Neural progenitor cell (in vitro differentiated cells): ENCODE data around the gene RAPGEF2. TPM values are rescaled to one million over a fixed set of nuclear protein-coding genes. Genes with fewer than 3 reads are reported as not detected.
"Not testable (repeated sequence)": the region's sequence is repeated elsewhere in the genome, so short reads cannot be mapped to it uniquely, and the experiment has no call there.

Experiments used
- DNase-seq: peaks from one replicate; pipeline ENCODE4 v3.0.0-alpha.2; 2016; ENCODE audit warnings: low spot score
- H2AFZ ChIP-seq: fragments of 200-600 bp; sonication (generic); replicated peaks from 2 replicates; pipeline ENCODE4 v1.6.1; 2016; ENCODE audit warnings: antibody characterized with exemption
- H3F3A ChIP-seq: fragments of 200-600 bp; sonication (generic); 2 replicates; pipeline ENCODE4 v1.6.1; 2016; ENCODE audit warnings: antibody characterized with exemption, low read depth
- H3K27ac ChIP-seq: fragments of 200-600 bp; sonication (generic); 2 replicates; pipeline ENCODE4 v1.5.1; 2016; ENCODE audit warnings: mild to moderate bottlenecking
- H3K27me3 ChIP-seq: fragments of 200-600 bp; sonication (generic); 2 replicates; pipeline ENCODE4 v1.6.1; 2016; ENCODE audit warnings: mild to moderate bottlenecking, moderate library complexity
- H3K36me3 ChIP-seq: fragments of 200-600 bp; sonication (generic); 2 replicates; pipeline ENCODE4 v1.5.1; 2016
- H3K4me1 ChIP-seq: fragments of 200-600 bp; sonication (generic); 2 replicates; pipeline ENCODE4 v1.6.1; 2016; ENCODE audit warnings: mixed run types
- H3K4me2 ChIP-seq: fragments of 200-600 bp; sonication (generic); 2 replicates; pipeline ENCODE4 v1.6.1; 2016
- H3K4me3 ChIP-seq: fragments of 200-600 bp; sonication (generic); 2 replicates; pipeline ENCODE4 v1.5.1; 2016
- H3K79me2 ChIP-seq: fragments of 200-600 bp; sonication (generic); 2 replicates; pipeline ENCODE4 v1.6.1; 2016; ENCODE audit warnings: low read depth
- H3K9ac ChIP-seq: fragments of 200-600 bp; sonication (generic); 2 replicates; pipeline ENCODE4 v1.6.1; 2016
- H3K9me3 ChIP-seq: fragments of 200-600 bp; sonication (generic); 2 replicates; pipeline ENCODE4 v1.5.1; 2016; ENCODE audit warnings: low read depth
- H4K20me1 ChIP-seq: fragments of 200-600 bp; sonication (generic); 2 replicates; pipeline ENCODE4 v1.6.1; 2016; ENCODE audit warnings: low read depth
- H3K27ac Mint-ChIP-seq: 3 replicates; pipeline ENCODE4 v1.8.0; 2021; ENCODE audit warnings: mixed read lengths
- H3K27me3 Mint-ChIP-seq: 2 replicates; pipeline ENCODE4 v1.8.0; 2022; ENCODE audit warnings: low read depth, mild to moderate bottlenecking, inconsistent platforms, moderate library complexity, mixed read lengths; ENCODE audit not compliant: insufficient read depth
- H3K36me3 Mint-ChIP-seq: 3 replicates; pipeline ENCODE4 v1.8.0; 2021; ENCODE audit warnings: mixed read lengths
- H3K4me1 Mint-ChIP-seq: 3 replicates; pipeline ENCODE4 v1.8.0; 2021; ENCODE audit warnings: mixed read lengths
- H3K4me3 Mint-ChIP-seq: 3 replicates; pipeline ENCODE4 v1.8.0; 2021; ENCODE audit warnings: mild to moderate bottlenecking, moderate library complexity, mixed read lengths
- H3K9me3 Mint-ChIP-seq: 3 replicates; pipeline ENCODE4 v1.8.0; 2020; ENCODE audit warnings: mixed read lengths
- EZH2 ChIP-seq: fragments of 200-600 bp; sonication (generic); IDR thresholded peaks from 2 replicates; pipeline ENCODE4 v1.6.1; 2017; ENCODE audit warnings: antibody characterized with exemption, mild to moderate bottlenecking, moderate library complexity
- EZH2phosphoT487 ChIP-seq: fragments of 200-600 bp; sonication (generic); IDR thresholded peaks from 2 replicates; pipeline ENCODE4 v1.6.1; 2017; ENCODE audit warnings: antibody characterized with exemption
- total RNA-seq: library from RNA; depleted of rRNA; stranded (reverse); fragments of >200 nt; gene quantifications from 2 replicates; pipeline ENCODE4 v1.2.3, GENCODE V29; 2015; ENCODE audit warnings: low replicate concordance
- TF ChIP-seq, protein P1 (sequence below): fragments of 200-600 bp; sonication (generic); IDR thresholded peaks from 2 replicates; pipeline ENCODE4 v1.5.1; 2017; ENCODE audit warnings: antibody characterized with exemption, mild to moderate bottlenecking

The RAPGEF2 gene
- total RNA-seq, 1 donor from 2014 or later: 70.4 TPM

GRCh38 chr4:159108124-159108523 lies 5.2 kb downstream of the RAPGEF2 start:
- H4K20me1 ChIP-seq: peaks cover 64% of the 10 kb centered on the region
- H3K27me3 ChIP-seq: no peaks in the 10 kb centered on the region
- peaks cover 16% of the 10 kb centered on the region for H3K36me3 Mint-ChIP-seq

GRCh38 chr4:159110961-159111360 lies 8.1 kb downstream of the RAPGEF2 start:
- no peak for TF ChIP-seq EZH2phosphoT487
- TF ChIP-seq, protein P1, sequence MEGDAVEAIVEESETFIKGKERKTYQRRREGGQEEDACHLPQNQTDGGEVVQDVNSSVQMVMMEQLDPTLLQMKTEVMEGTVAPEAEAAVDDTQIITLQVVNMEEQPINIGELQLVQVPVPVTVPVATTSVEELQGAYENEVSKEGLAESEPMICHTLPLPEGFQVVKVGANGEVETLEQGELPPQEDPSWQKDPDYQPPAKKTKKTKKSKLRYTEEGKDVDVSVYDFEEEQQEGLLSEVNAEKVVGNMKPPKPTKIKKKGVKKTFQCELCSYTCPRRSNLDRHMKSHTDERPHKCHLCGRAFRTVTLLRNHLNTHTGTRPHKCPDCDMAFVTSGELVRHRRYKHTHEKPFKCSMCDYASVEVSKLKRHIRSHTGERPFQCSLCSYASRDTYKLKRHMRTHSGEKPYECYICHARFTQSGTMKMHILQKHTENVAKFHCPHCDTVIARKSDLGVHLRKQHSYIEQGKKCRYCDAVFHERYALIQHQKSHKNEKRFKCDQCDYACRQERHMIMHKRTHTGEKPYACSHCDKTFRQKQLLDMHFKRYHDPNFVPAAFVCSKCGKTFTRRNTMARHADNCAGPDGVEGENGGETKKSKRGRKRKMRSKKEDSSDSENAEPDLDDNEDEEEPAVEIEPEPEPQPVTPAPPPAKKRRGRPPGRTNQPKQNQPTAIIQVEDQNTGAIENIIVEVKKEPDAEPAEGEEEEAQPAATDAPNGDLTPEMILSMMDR: no peak
- TF ChIP-seq EZH2: no peak
- no peaks in the 10 kb centered on the region for H3K27me3 Mint-ChIP-seq
- peaks cover 44% of the 10 kb centered on the region for H4K20me1 ChIP-seq
- H3K36me3 Mint-ChIP-seq: peaks cover 32% of the 10 kb centered on the region
- DNase-seq: no peak
- H3K9me3 ChIP-seq: peaks cover 8% of the 10 kb centered on the region
- no peaks in the 10 kb centered on the region for H3K27me3 ChIP-seq
- peaks cover 99% of the 10 kb centered on the region for H3K79me2 ChIP-seq
- no peak overlapping the region for H3K4me3 ChIP-seq
- H2AFZ ChIP-seq: no peak overlapping the region
- no peak overlapping the region for H3K4me2 ChIP-seq
- peaks cover 17% of the 10 kb centered on the region for H3K4me1 ChIP-seq
- H3K27ac ChIP-seq: no peak overlapping the region
- peaks cover 6% of the 10 kb centered on the region for H3K36me3 ChIP-seq
- no peak overlapping the region for H3K9ac ChIP-seq
- no peaks in the 10 kb centered on the region for H3F3A ChIP-seq
- peaks cover 18% of the 10 kb centered on the region for H3K9me3 Mint-ChIP-seq
- no peak overlapping the region for H3K4me3 Mint-ChIP-seq
- peaks cover 9% of the 10 kb centered on the region for H3K4me1 Mint-ChIP-seq
- H3K27ac Mint-ChIP-seq: no peak overlapping the region

More at GRCh38 chr4:159108124-159108523, 5.2 kb downstream of the RAPGEF2 start:
- TF ChIP-seq EZH2: no peak
- no peak for TF ChIP-seq EZH2phosphoT487
- TF ChIP-seq, protein P1: no peak
- H3K27ac Mint-ChIP-seq: no peak overlapping the region
- peaks cover 91% of the 10 kb centered on the region for H3K79me2 ChIP-seq
- H3K36me3 ChIP-seq: no peaks in the 10 kb centered on the region
- no peak for DNase-seq
- peaks cover 25% of the 10 kb centered on the region for H3K4me1 ChIP-seq
- peaks cover 6% of the 10 kb centered on the region for H3F3A ChIP-seq
- H3K4me3 ChIP-seq: no peak overlapping the region
- no peaks in the 10 kb centered on the region for H3K9me3 ChIP-seq
- H3K4me3 Mint-ChIP-seq: no peak overlapping the region
- H3K27ac ChIP-seq: no peak overlapping the region
- peaks cover 5% of the 10 kb centered on the region for H3K27me3 Mint-ChIP-seq
- H3K4me1 Mint-ChIP-seq: peaks cover 25% of the 10 kb centered on the region
- H3K4me2 ChIP-seq: no peak overlapping the region
- no peak overlapping the region for H2AFZ ChIP-seq
- H3K9ac ChIP-seq: no peak overlapping the region
- H3K9me3 Mint-ChIP-seq: peaks cover 4% of the 10 kb centered on the region

DNA sequence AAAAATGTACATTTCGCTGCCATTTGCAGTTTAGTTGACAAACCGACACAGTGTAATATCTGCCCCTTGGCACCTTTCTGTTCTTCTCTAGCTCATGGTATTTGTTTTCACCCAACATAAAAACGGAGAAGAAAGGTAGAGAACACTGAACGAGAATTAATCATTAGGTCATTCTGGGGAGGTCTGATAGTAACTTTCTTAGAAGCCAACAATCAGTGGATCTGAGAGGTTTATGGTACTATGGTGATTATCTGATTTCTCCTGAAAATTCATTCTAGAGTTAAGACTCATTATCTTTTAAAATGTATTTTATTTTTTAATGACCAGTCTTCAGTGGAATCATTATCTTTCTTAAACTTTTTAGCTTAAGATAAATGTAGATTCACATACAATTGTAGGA lies 8.5 kb downstream of the RAPGEF2 start:
- Mint-ChIP-seq H3K4me3 (no peak overlapping the region), H3K9me3 (peaks cover 22% of the 10 kb centered on the region), H3K4me1 (peaks cover 7% of the 10 kb centered on the region), H3K36me3 (peaks cover 36% of the 10 kb centered on the region), H3K27me3 (no peaks in the 10 kb centered on the region), H3K27ac (no peak overlapping the region)
- H3K79me2 ChIP-seq: peaks cover 94% of the 10 kb centered on the region
- no peaks in the 10 kb centered on the region for H3F3A ChIP-seq
- H2AFZ ChIP-seq: no peak overlapping the region
- peaks cover 12% of the 10 kb centered on the region for H3K4me1 ChIP-seq
- TF ChIP-seq EZH2phosphoT487: no peak
- TF ChIP-seq EZH2: no peak
- TF ChIP-seq, protein P1: no peak
- H3K9ac ChIP-seq: no peak overlapping the region
- peaks cover 39% of the 10 kb centered on the region for H4K20me1 ChIP-seq
- no peak overlapping the region for H3K4me3 ChIP-seq
- H3K27ac ChIP-seq: no peak overlapping the region
- peaks cover 8% of the 10 kb centered on the region for H3K9me3 ChIP-seq
- no peak overlapping the region for H3K4me2 ChIP-seq
- no peak for DNase-seq
- peaks cover 6% of the 10 kb centered on the region for H3K36me3 ChIP-seq
- H3K27me3 ChIP-seq: no peaks in the 10 kb centered on the region

DNA sequence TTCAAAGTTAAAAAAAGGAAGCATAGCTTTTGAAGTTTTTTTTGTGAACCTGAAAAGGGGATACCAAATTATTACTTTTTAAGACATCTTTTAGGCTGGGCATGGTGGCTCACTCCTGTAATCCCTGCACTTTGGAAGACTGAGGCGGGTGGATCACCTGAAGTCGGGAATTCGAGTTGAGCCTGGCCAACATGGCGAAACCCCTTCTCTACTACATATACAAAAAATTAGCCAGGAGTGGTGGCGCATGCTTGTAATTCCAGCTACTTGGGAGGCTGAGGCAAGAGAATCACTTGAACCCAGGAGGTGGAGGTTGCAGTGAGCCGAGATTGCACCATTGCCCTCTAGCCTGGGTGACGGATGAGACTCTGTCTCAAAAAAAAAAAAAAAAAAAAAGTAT lies 10.5 kb downstream of the RAPGEF2 start:
- peaks cover 22% of the 10 kb centered on the region for H4K20me1 ChIP-seq
- not testable (repeated sequence) for H3K36me3 ChIP-seq, H3K4me1 Mint-ChIP-seq, H3K4me3 ChIP-seq, H3K4me1 ChIP-seq, H3K27ac Mint-ChIP-seq, H2AFZ ChIP-seq, H3K27ac ChIP-seq, H3K4me3 Mint-ChIP-seq, H3K9ac ChIP-seq, DNase-seq, H3K27me3 Mint-ChIP-seq, H3F3A ChIP-seq, H3K4me2 ChIP-seq, H3K27me3 ChIP-seq, H3K9me3 ChIP-seq
- peaks cover 94% of the 10 kb centered on the region for H3K79me2 ChIP-seq
- Mint-ChIP-seq H3K9me3 (peaks cover 27% of the 10 kb centered on the region), H3K36me3 (peaks cover 43% of the 10 kb centered on the region)

- H2AFZ ChIP-seq, H3K4me1 ChIP-seq, H4K20me1 ChIP-seq, H3K4me2 ChIP-seq, DNase-seq, H3K4me3 ChIP-seq, H3K9me3 ChIP-seq, H3K9ac ChIP-seq, H3F3A ChIP-seq, H3K36me3 ChIP-seq, H3K27ac ChIP-seq, H3K27ac Mint-ChIP-seq, H3K27me3 Mint-ChIP-seq, H3K4me3 Mint-ChIP-seq, H3K27me3 ChIP-seq, H3K4me1 Mint-ChIP-seq: not testable (repeated sequence)
- Mint-ChIP-seq H3K9me3 (peaks cover 27% of the 10 kb centered on the region), H3K36me3 (peaks cover 42% of the 10 kb centered on the region)
- H3K79me2 ChIP-seq: peaks cover 92% of the 10 kb centered on the region
Measured at GRCh38 chr4:159116098-159116497, 13.2 kb downstream of the RAPGEF2 start.

DNA sequence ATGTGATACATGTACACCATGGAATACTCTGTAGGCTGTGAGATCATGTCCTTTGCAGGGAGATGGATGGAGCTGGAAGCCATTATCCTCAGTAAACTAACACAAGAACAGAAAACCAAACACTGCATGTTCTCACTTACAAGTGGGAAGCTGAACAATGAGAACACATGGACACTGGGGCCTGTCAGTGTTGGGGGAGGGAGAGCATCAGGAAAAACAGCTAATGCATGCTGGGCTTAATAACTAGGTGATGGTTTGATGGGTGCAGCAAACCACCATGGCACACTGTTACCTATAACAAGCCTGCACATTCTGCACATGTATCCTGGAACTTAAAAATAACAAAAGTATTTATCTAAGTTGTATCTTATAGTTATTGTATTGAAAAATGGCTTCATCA lies 13.8 kb downstream of the RAPGEF2 start:
- Mint-ChIP-seq H3K9me3 (peaks cover 27% of the 10 kb centered on the region), H3K36me3 (peaks cover 44% of the 10 kb centered on the region)
- not testable (repeated sequence) for H3K27me3 ChIP-seq, H3K27ac Mint-ChIP-seq, H3K4me2 ChIP-seq, H2AFZ ChIP-seq, H3K4me1 Mint-ChIP-seq, H3K4me3 ChIP-seq, DNase-seq, H3K9ac ChIP-seq, H3K4me1 ChIP-seq, H3K9me3 ChIP-seq, H3K27me3 Mint-ChIP-seq, H4K20me1 ChIP-seq, H3K27ac ChIP-seq, H3K36me3 ChIP-seq, H3F3A ChIP-seq, H3K4me3 Mint-ChIP-seq
- peaks cover 92% of the 10 kb centered on the region for H3K79me2 ChIP-seq
